Hematopoietic multipotent progenitor cell treated with erythropoietin and hydrocortisone succinate and interleukin-3 and kit ligand, for 8 days (in vitro differentiated cells): ENCODE measurements around the gene HLTF.
"Not testable (repeated sequence)": the region's sequence is repeated elsewhere in the genome, so short reads cannot be mapped to it uniquely, and the experiment has no call there.

ENCODE experiments used
- DNase-seq: peaks from one replicate; pipeline ENCODE4 v3.0.0-alpha.2; 2015

HLTF gene

DNA sequence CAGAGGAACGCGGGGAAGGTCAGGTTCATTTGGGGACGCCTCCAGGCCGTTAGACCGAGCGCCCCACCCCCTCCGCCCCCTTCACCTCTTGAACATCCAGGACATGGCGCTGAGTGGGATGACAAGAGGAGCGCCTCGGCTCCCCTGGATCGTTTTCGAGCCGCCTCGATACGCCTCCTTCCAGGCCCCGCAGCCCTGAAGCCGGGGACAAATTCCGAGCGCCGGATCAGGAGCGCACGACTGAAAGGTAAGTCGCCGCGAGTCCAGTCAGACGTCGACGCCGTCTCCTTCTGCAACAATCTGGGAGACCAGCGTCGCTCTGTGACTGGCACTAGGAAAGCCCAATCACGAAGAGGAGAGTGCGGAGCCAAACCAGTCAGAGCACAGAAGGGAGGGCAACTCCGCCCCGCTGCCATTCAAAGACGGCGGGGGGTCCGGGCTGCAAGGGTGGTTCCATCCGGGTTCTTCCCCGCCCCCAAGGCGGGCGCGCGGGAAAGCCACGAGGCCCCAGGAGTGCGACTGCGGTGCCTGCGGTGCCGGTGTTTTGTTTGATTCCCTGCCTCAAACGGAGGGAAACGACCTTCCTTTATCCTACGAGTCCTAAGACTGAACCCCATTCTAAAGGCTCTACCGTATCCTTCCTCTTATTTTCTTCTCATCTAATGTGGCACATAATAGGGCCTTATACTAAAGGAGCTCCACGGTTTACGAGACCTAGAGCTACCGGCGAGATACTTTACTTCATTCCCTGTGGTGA is at the start of gene HLTF:
Gene HLTF (minus strand): TSS at position 302 of the 757 bp plus-strand sequence. CDS start 197 bp downstream, at position 105.
- DNase-seq = peak; percentile 98

- no peak for DNase-seq
Observed at GRCh38 chr3:149134575-149134974, 48.2 kb upstream of the HLTF start.

- DNase-seq = no peak
Observed at GRCh38 chr3:149131589-149131988, 45.3 kb upstream of the HLTF start.

- peak; percentile 89 for DNase-seq
Observed at GRCh38 chr3:149129326-149130205, 43.2 kb upstream of the HLTF start, which contains the start of gene HPS3. TSS of gene HPS3 (plus strand) at chr3:149129638. CDS start at chr3:149129724, 86 bp downstream.

- DNase-seq = no peak
Observed at GRCh38 chr3:149128821-149129220, 42.5 kb upstream of the HLTF start.

DNA sequence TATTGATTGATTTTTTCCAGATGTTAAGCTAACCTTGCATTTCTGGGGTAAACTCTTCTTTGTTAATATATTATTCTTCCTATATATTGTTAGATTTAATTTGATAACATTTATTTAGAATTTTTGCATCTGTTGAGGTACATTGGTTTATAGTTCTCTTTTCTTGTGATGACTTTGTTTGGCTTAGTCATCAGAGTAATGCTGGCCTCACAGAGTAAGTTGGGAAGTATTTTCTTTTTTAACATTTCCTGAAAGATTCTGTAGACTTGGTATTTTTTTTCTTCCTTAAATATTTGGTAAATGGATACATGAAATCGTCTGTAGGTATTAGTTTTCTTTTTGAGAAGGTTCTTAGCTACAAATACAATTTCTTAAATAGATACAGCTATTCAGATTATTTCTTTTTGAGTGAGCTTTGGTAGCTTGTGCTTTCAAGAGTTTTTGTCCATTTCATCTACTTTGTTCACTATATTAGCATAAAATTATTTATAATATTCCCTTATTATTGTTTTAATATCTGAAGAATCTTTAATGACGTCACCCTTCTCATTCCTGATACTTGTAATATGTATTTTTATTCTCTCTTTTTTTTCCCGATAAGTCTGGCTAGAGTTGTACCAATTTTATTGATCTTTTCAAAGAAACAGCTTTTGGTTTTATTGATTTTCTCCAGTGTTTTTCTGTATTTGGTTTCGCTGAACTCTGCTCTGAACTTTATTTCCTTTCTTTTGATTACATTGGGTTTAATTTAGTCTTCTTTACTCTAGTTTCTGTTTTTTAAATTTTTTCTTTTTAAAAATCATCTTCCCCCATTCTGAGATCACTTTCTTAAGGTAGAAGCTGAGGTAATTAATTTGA is 36.6 kb upstream of the HLTF start:
- DNase-seq = no peak

DNA sequence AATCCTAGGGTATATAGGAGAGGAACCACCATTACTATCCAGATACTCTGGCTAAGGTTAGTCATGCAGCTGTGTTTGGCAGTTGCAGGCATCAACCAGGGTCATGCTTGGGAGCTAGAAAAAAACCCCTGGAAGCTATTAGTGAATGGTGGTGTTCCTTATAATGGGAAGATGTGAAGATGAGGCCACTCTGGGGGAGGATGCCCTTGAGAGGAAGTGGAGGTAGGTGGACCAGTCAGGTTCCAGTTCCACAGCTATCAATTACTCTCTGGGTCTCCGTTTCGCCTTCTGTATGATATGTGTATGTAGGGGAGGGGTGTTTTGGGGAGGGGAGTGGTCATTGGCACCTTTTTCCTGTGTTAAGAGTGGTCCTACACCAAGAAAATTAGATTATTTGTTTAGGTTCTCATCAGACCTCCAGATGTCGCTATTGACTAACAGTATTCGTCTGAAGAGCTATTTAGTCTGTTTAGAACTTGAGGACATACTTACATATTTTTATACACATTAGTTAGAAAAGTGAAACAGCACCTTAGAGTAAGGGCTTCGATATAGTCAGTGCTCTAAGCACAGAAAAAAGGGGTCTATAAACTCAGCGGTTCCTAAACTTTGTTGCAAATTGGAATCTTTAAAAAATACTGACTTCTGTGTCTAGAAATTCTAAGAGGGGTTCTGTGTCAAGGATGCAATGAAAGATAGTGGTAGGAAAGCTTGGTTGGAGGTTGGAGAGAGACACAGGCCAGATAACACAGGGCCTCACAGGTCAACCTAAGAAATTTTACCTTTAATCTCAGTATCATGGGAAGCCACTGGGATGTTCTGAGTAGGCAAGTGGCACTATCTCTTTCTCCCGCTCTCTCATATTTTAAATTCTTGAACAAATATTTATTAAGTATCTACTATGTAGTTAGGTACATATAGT is 34.0 kb upstream of the HLTF start:
- peak; percentile 78 for DNase-seq

GRCh38 chr3:149119466-149119865 is 33.1 kb upstream of the HLTF start:
- DNase-seq = no peak

DNA sequence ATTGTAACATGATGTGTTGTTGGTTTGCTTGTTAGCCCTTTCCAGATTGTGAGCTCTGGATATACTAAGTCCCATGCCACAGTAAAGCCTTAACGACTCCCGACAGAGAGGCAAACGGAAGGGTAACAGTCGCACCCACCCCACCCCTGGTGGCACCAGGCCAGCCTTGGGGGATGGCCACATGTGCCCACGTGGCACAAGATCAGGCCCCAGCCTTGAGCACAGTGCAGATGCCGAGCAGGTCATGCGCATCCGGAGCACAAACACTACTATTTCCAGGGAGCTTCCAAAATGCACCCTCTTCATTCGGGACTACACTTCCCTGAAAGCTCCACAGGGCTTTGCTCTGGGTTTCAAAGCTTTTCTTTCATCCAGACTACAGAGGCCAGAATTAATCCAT is 32.4 kb upstream of the HLTF start:
- DNase-seq = no peak

GRCh38 chr3:149115114-149115513 is 28.8 kb upstream of the HLTF start:
- no peak for DNase-seq

- no peak for DNase-seq
Observed at GRCh38 chr3:149114458-149114857, 28.1 kb upstream of the HLTF start.

DNA sequence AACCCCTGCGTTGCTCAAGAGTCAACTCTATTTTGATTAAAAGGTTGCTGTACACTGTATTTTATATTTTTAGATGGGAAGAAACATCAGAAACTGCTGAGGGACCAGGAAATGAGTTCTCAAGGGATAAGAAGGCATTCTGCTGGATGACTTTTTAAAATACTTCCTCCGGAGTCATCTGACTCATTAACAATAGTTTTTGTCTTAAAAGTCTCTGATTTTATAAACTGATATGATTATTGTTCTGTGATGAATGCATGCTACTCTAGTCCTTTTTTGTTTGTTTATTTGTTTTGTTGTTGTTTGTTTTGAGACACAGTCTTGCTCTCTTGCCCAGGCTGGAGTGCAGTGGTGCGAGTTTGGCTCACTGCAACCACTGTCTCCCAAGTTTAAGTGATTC is 18.2 kb upstream of the HLTF start:
- DNase-seq = no peak

DNA sequence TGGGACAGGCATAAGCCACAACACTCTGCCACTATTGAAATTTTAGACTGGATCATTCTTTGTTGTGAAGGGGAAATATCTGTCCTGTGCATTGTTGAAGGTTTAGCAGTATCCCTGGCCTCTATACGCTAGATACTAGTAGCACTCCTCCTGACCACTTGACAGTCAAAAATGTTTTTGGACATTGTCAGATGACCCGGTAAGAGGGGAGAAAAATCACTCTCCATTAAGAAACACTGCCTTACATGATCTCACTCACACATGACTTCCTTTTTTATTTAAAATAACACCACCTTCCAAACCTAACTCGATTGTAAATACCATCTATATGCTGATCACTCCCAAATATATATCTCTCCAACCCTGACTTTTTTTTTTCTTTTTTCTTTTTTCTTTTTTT is 15.3 kb upstream of the HLTF start:
- no peak for DNase-seq

- no peak for DNase-seq
Observed at GRCh38 chr3:149101154-149101553, 14.8 kb upstream of the HLTF start.

GRCh38 chr3:149097987-149098386 is 11.7 kb upstream of the HLTF start:
- DNase-seq = not testable (repeated sequence)

GRCh38 chr3:149095487-149095886 is 9.2 kb upstream of the HLTF start:
- no peak for DNase-seq

- DNase-seq = no peak
Observed at GRCh38 chr3:149091983-149092382, 5.7 kb upstream of the HLTF start.

- DNase-seq = no peak
Observed at GRCh38 chr3:149090907-149091306, 4.6 kb upstream of the HLTF start.

GRCh38 chr3:149090461-149090860 is 4.1 kb upstream of the HLTF start:
- DNase-seq = no peak

DNA sequence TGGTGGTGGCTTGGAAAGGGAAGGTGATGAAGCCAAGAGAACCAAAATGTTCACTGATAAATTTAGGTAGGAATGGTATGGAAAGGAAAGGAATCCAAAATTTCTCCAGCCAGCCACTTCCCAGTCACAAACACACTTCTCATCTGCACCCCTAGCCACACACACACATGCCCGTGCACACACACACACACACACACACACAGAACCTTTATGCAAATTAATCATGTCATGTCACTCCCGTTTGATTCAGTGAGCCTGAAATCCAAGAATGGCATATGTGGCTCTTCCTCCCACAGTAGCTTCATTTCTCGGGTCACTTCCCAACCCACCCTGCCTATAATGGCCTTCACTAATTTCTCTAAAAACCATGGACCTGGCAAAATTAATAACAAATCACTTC is 3.1 kb upstream of the HLTF start:
- DNase-seq = no peak

- no peak for DNase-seq
Observed at GRCh38 chr3:149087208-149087607, 875 bp upstream of the HLTF start.

DNA sequence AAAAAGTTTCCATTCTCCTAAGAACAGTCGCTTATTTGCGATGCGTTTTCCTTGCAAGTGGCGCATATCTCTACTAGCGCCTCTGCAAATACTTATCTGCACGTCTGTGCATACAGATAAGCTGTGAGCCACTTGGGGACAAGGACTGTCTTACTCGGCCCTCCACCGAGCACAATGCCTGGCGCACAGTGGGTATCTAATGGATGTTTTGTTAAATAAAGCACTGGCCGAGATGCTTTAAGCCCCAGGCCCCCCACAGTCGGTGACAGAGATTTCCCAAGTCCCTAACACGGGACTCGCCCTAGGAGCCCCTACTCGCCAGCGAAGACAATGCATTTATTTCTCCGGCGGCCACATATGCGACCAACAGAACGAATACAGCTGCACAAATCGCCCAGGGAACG is 503 bp downstream of the HLTF start:
- peak; percentile 96 for DNase-seq
